Measurements from ENCODE around the gene NKTR. TPM values are rescaled to one million over a fixed set of nuclear protein-coding genes. Genes with fewer than 3 reads are reported as not detected.

NKTR gene
- total RNA-seq, 1 experiment from 2014 or later: 39.0 TPM

- TF ChIP-seq, protein P1, sequence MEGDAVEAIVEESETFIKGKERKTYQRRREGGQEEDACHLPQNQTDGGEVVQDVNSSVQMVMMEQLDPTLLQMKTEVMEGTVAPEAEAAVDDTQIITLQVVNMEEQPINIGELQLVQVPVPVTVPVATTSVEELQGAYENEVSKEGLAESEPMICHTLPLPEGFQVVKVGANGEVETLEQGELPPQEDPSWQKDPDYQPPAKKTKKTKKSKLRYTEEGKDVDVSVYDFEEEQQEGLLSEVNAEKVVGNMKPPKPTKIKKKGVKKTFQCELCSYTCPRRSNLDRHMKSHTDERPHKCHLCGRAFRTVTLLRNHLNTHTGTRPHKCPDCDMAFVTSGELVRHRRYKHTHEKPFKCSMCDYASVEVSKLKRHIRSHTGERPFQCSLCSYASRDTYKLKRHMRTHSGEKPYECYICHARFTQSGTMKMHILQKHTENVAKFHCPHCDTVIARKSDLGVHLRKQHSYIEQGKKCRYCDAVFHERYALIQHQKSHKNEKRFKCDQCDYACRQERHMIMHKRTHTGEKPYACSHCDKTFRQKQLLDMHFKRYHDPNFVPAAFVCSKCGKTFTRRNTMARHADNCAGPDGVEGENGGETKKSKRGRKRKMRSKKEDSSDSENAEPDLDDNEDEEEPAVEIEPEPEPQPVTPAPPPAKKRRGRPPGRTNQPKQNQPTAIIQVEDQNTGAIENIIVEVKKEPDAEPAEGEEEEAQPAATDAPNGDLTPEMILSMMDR (IDR thresholded peaks at IDR 0.05): no peak
- TF ChIP-seq TCF7L2 (IDR thresholded peaks at IDR 0.05; ENCODE audit: low read depth, low read length): no peak
- TF ChIP-seq REST (IDR thresholded peaks at IDR 0.05; ENCODE audit: insufficient read depth in 1 of 2, low read depth in 2 of 2, low read length in 1 of 2): no peak
- no peak for TF ChIP-seq SIN3A (IDR thresholded peaks at IDR 0.05; ENCODE audit: borderline replicate concordance, insufficient read depth, low read depth, low read length)
- TF ChIP-seq POLR2AphosphoS5 (IDR thresholded peaks at IDR 0.05; ENCODE audit: low read depth, low read length): no peak
- ChIA-PET POLR2A (no interaction called here), CTCF (no interaction called here)
- no peak overlapping the region for H3K4me3 ChIP-seq (ENCODE audit: low read depth in 2 of 2, low read length in 2 of 2)
- DNase-seq (ENCODE audit: low read depth, low spot score) (no peak), ATAC-seq (no peak)
- H3K4me1 ChIP-seq (ENCODE audit: control insufficient read depth, insufficient read depth, low read length): peaks cover 10% of the 10 kb centered on the region
- in situ Hi-C loops (cut with HindIII; ENCODE audit: low pct_unique_long_range_greater_than_20kb, low sequenced_read_pairs): no loop called here
- H3K27me3 ChIP-seq (ENCODE audit: control insufficient read depth, insufficient read depth, low read length): no peaks in the 10 kb centered on the region
- intact Hi-C loops (cut with micrococcal nuclease; ENCODE audit: unreplicated experiment): no loop called here
- BruUV-seq (replicated peaks): no TSS peak
- H3K9me3 ChIP-seq (ENCODE audit: control insufficient read depth, insufficient read depth, low read depth, low read length): no peaks in the 10 kb centered on the region
- H3K27ac ChIP-seq (ENCODE audit: low read length): no peak overlapping the region
- no peaks in the 10 kb centered on the region for H3K36me3 ChIP-seq (ENCODE audit: control insufficient read depth, insufficient read depth, low read length)
These were observed 11.9 kb upstream of the NKTR start for GRCh38 chr3:42588625-42589024.

DNA sequence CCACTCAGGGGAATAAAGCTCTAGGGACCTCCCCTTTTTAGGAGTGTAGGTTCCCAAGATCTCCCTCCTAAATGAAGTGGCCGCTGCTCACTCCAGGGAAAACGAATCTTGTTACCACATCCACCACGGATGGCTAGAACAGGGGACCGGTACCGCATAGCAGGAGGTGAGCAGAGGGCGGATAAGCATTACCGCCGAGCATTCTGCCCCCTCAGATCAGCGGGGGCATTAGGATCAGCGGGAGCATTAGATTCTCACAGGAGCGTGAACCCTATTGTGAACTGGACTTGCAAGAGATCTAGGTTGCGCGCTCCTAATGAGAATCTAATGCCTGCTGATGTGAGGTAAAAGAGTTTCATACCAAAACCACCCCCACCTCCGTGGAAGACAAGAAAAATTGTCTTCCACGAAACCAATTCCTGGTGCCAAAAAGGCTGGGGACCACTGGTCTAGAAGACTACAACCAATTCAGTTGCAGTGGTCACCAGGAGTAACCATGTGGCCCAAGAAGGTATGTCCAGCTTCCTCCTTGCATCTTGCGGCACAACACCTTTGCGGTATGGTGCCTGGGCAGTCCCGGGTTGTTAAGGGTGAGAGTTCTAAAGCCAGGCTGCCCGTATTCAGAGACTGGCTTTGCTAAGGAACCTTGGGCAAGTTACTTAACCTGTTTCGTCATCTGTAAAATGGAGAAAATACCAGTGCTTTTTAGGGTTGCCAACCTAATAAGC, 10.9 kb upstream of the NKTR start:
- DNase-seq (ENCODE audit: low read depth, low spot score): no peak
- Histone ChIP-seq H3K27me3 (ENCODE audit: control insufficient read depth, insufficient read depth, low read length) (no peaks in the 10 kb centered on the region), H3K9me3 (ENCODE audit: control insufficient read depth, insufficient read depth, low read depth, low read length) (no peaks in the 10 kb centered on the region), H3K27ac (ENCODE audit: low read length) (peak overlapping the region; percentile 81), H3K4me1 (ENCODE audit: control insufficient read depth, insufficient read depth, low read length) (peaks cover 10% of the 10 kb centered on the region), H3K4me3 (ENCODE audit: low read depth in 2 of 2, low read length in 2 of 2) (peak overlapping the region; percentile 55 to 72), H3K36me3 (ENCODE audit: control insufficient read depth, insufficient read depth, low read length) (no peaks in the 10 kb centered on the region)
- ChIA-PET POLR2A (no interaction called here), CTCF (no interaction called here)
- ATAC-seq: no peak
- in situ Hi-C loops (cut with HindIII; ENCODE audit: low pct_unique_long_range_greater_than_20kb, low sequenced_read_pairs) (no loop called here), intact Hi-C loops (cut with micrococcal nuclease; ENCODE audit: unreplicated experiment) (no loop called here)
- TF ChIP-seq REST (IDR thresholded peaks at IDR 0.05; ENCODE audit: insufficient read depth in 1 of 2, low read depth in 2 of 2, low read length in 1 of 2) (no peak), POLR2AphosphoS5 (IDR thresholded peaks at IDR 0.05; ENCODE audit: low read depth, low read length) (no peak), SIN3A (IDR thresholded peaks at IDR 0.05; ENCODE audit: borderline replicate concordance, insufficient read depth, low read depth, low read length) (no peak), TCF7L2 (IDR thresholded peaks at IDR 0.05; ENCODE audit: low read depth, low read length) (no peak)
- TF ChIP-seq, protein P1 (IDR thresholded peaks at IDR 0.05): no peak
- no TSS peak for BruUV-seq (replicated peaks)

Data from Panc1 (cell line).